ENCODE data around the gene TOM1L1.
"Not testable (repeated sequence)": the region's sequence is repeated elsewhere in the genome, so short reads cannot be mapped to it uniquely, and the experiment has no call there.

Gene TOM1L1, protein sequence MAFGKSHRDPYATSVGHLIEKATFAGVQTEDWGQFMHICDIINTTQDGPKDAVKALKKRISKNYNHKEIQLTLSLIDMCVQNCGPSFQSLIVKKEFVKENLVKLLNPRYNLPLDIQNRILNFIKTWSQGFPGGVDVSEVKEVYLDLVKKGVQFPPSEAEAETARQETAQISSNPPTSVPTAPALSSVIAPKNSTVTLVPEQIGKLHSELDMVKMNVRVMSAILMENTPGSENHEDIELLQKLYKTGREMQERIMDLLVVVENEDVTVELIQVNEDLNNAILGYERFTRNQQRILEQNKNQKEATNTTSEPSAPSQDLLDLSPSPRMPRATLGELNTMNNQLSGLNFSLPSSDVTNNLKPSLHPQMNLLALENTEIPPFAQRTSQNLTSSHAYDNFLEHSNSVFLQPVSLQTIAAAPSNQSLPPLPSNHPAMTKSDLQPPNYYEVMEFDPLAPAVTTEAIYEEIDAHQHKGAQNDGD

GRCh38 chr17:54900457-54901229 is at the start of gene TOM1L1:
Gene TOM1L1, plus strand, starts transcription at chr17:54900852. Its CDS starts 14 bp downstream, at chr17:54900866.
- H3K4me3 ChIP-seq (ENCODE audit: low read depth, low read length) = peak within 1 kb of the TSS; percentile 79

GRCh38 chr17:54859187-54859586 is 41.5 kb upstream of the TOM1L1 start:
- H3K4me3 ChIP-seq (ENCODE audit: low read depth, low read length) = no peak overlapping the region

GRCh38 chr17:54860617-54861470 is 39.8 kb upstream of the TOM1L1 start:
- no peak overlapping the region for H3K4me3 ChIP-seq (ENCODE audit: low read depth, low read length)

DNA sequence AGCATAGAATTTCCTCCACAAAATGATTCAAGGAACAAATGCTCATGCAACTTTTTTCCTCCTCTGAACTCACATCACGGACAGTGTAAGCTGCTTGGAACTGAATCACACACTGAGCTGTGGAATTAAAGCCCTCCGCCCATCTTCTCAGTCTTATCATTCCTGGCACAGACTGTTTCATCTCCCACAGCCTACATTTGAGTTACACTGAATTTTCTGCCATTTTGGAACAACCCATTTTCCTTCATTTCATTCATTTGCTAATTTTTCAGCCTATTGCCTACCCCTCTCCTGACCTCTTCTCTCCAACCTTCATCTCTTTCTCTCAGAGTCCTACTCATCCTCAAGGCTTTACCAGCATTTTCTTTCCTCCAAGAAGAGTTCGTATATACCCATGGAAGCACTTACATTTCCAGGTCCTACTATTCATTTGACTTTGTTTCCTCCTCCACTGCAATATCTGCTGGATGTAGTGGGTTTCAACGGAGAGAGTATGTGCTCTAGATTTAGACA is 39.1 kb upstream of the TOM1L1 start:
- no peak overlapping the region for H3K4me3 ChIP-seq (ENCODE audit: low read depth, low read length)

- no peak overlapping the region for H3K4me3 ChIP-seq (ENCODE audit: low read depth, low read length)
These were observed 37.5 kb upstream of the TOM1L1 start for GRCh38 chr17:54863176-54863575.

GRCh38 chr17:54864070-54864469 is 36.6 kb upstream of the TOM1L1 start:
- H3K4me3 ChIP-seq (ENCODE audit: low read depth, low read length) = no peak overlapping the region

DNA sequence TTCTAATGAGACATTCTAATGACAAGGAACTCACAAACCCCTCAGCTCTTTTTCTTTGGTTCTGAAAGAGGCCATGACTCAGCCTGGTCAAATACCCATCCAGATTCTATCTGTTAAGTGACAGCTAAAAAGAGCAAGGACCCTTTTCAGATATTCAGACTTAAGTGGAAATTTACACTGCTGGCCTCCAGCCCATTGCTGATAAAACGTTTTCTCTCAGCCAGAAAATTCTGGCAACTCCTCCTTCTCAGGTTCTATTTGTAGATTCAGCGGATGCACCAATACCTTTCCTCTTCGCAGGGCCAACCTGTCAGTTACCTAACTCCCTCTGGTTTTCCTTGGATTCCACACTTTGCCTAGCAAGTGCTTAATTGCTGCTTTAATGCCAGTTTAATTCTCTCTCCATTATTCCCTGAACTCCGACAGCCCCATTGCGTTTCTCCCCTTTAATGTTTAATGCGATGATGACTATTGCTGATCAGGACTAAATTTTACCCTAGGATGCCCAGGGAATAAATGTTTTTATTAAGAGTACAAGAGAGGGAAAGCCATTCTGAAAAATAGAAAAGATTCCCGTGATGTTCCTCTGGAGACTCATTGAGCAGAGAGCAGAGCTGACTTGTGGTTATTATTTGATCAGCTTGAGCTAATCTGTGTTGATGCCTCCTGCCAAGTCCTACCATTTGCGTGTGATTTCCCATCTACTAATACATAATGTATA is 35.9 kb upstream of the TOM1L1 start:
- no peak overlapping the region for H3K4me3 ChIP-seq (ENCODE audit: low read depth, low read length)

DNA sequence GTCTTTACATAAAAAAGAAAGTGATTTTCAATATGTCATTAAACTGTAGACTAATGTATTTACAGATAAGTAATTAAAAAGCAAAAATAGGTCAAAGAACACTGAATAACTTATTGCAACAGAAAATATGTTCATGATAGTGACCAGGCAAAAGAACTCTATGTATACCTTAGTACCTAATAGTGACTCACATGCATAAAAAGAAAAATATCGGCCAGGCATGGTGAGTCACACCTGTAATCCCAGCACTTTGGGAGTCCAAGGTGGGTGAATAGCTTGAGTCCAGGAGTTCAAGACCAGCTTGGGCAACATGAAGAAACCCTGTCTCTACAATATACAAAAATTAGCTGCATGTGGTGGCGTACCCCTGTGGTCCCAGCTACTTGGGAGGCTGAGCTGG is 33.0 kb upstream of the TOM1L1 start:
- H3K4me3 ChIP-seq (ENCODE audit: low read depth, low read length) = no peak overlapping the region

GRCh38 chr17:54870671-54871175 is 29.9 kb upstream of the TOM1L1 start:
- H3K4me3 ChIP-seq (ENCODE audit: low read depth, low read length) = no peak overlapping the region

DNA sequence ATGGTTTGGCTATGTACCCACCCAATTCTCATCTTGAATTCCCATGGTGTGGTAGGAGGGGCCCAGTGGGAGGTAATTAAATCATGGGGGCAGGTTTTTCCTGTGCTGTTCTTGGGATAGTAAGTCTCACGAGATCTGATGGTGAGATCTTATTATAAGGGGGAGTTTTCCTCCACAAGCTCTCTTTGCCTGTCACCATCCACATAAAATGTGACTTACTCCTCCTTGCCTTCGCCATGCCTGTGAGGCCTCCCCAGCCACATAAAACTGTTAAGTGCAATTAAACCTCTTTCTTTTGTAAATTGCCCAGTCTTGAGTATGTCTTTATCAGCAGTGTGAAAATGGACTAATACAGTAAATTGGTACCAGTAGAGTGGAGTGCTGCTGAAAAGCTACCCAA is 24.7 kb upstream of the TOM1L1 start:
- not testable (repeated sequence) for H3K4me3 ChIP-seq (ENCODE audit: low read depth, low read length)

DNA sequence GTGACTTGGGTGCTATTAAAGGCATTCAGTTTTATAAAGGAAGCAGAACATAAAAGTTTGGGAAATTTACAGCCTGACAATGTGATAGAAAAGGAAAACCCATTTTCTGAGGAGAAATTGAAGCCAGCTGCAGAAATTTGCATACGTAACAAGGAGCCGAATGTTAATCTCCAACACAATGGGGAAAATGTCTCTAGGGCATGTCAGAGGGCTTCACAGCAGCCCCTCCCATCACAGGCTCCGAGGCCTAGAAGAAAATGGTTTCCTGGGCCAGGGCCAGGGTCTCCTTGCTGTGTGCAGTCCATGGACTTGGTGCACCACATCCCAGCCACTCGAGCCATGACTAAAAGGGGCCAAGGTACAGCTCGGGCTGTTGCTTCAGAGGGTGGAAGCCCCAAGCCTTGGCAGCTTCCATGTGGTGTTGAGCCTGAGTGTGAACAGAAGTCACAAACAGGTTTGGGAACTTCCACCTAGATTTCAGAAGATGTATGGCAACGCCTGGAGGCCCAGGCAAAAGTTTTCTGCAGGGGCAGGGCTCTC is 23.9 kb upstream of the TOM1L1 start:
- no peak overlapping the region for H3K4me3 ChIP-seq (ENCODE audit: low read depth, low read length)

- H3K4me3 ChIP-seq (ENCODE audit: low read depth, low read length) = no peak overlapping the region
These were observed 19.2 kb upstream of the TOM1L1 start for GRCh38 chr17:54881255-54881972.

DNA sequence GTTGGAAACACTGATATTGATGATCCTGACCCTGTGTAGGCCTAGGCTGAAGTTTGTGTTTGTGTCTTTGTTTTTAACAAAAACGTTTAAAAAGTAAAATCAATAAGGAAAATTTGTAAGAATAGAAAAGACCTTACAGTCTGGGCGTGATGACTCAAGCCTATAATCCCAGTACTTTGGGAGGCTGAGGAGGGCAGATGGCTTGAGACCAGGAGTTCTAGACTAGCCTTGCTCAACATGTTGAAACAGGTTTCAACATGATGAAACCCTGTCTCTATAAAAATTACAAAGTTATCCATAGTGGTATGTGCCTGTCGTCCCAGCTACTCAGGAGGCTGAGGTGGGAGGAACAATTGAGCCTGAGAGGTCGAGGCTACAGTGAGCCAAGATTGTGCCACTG is 18.3 kb upstream of the TOM1L1 start:
- no peak overlapping the region for H3K4me3 ChIP-seq (ENCODE audit: low read depth, low read length)

DNA sequence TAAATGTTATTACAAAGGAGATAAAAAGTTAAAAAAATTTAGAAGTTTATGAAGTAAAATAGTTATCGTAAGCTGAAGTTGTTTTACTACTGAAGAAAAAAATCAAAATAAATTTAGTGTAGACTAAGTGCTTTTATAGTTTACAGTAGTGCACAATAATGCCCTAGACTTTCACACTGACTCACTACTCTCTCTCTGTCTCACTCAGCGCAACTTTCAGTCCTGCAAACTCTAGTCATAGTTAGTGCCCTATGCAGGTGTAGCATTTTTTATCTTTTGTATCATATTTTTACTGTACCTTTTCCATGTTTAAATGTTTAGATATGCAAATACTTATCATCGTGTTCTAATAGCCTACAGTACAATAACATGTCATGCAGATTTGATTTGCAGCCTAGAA is 17.7 kb upstream of the TOM1L1 start:
- H3K4me3 ChIP-seq (ENCODE audit: low read depth, low read length) = no peak overlapping the region

GRCh38 chr17:54883939-54884338 is 16.7 kb upstream of the TOM1L1 start:
- no peak overlapping the region for H3K4me3 ChIP-seq (ENCODE audit: low read depth, low read length)

GRCh38 chr17:54887787-54888186 is 12.9 kb upstream of the TOM1L1 start:
- H3K4me3 ChIP-seq (ENCODE audit: low read depth, low read length) = no peak overlapping the region

GRCh38 chr17:54888254-54888653 is 12.4 kb upstream of the TOM1L1 start:
- H3K4me3 ChIP-seq (ENCODE audit: low read depth, low read length) = no peak overlapping the region

DNA sequence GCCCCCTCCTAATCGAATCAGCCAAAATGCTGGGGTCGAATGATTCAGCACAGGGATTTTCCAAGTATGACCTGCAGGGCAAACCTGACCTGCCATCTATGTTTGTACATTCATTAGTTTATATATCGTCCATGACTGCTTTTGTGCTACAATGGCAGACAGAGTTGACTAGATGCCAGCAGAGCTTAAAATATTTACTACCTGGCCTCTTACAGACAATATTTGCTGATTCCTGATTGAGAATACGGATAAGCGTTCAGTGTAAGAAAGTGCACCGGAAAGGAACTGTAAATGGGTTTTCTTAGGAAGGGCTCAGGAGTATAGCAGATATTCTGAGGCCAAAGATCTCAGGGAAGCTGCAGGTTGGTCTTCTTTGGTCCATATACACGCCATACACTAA is 11.7 kb upstream of the TOM1L1 start:
- H3K4me3 ChIP-seq (ENCODE audit: low read depth, low read length) = no peak overlapping the region

- no peak overlapping the region for H3K4me3 ChIP-seq (ENCODE audit: low read depth, low read length)
These were observed 9.4 kb upstream of the TOM1L1 start for GRCh38 chr17:54891176-54891821.
